Heart left ventricle (tissue), 16 donors: ENCODE measurements around the gene BRSK2. TPM values are rescaled to one million over a fixed set of nuclear protein-coding genes. Genes with fewer than 3 reads are reported as not detected.

Source experiments
- ATAC-seq, 4 donors: fragments of 200-7000 bp; cut with Tn5 transposase; one replicate each; pipeline ENCODE4 v1.9.1; 2020 to 2022; ENCODE audit warnings: moderate library complexity in 4 of 4, mild to moderate bottlenecking in 3 of 4, moderate number of reproducible peaks in 1 of 4
- DNase-seq, 5 donors: peaks; one replicate each; pipeline ENCODE4 v3.0.0-alpha.2; 2020
- H3K27ac ChIP-seq, 12 donors: fragments of 200-600 bp; sonication (generic) in 4 of 12; one replicate each; pipeline versions ENCODE4 v1.5.0 to v1.8.0; 2016 to 2022; ENCODE audit warnings: mild to moderate bottlenecking in 2 of 12
- H3K27me3 ChIP-seq, 9 donors: fragments of 200-600 bp; sonication (generic) in 2 of 9; one replicate each; pipeline versions ENCODE4 v1.5.1 to v1.8.0; 2016 to 2022; ENCODE audit warnings: mild to moderate bottlenecking in 3 of 9
- H3K36me3 ChIP-seq, 9 donors: fragments of 200-600 bp; sonication (generic) in 2 of 9; one replicate each; pipeline versions ENCODE4 v1.5.0 to v1.8.0; 2018 to 2022; ENCODE audit warnings: mild to moderate bottlenecking in 2 of 9
- H3K4me1 ChIP-seq, 12 donors: fragments of 200-600 bp; sonication (generic) in 4 of 12; one replicate each; pipeline versions ENCODE4 v1.5.0 to v1.8.0; 2016 to 2022; ENCODE audit warnings: mild to moderate bottlenecking in 3 of 12
- H3K4me3 ChIP-seq, 12 donors: fragments of 200-600 bp; sonication (generic) in 4 of 12; one replicate each; pipeline versions ENCODE4 v1.5.0 to v1.8.0; 2017 to 2022; ENCODE audit warnings: mild to moderate bottlenecking in 9 of 12, moderate library complexity in 4 of 12
- H3K9me3 ChIP-seq, 12 donors: fragments of 200-600 bp; sonication (generic) in 4 of 12; one replicate each; pipeline versions ENCODE4 v1.5.0 to v1.8.0; 2016 to 2022; ENCODE audit warnings: mild to moderate bottlenecking in 1 of 12
- CTCF ChIP-seq, 12 donors: fragments of 200-600 bp; sonication (generic) in 4 of 12; IDR thresholded peaks; one replicate each; pipeline versions ENCODE4 v1.5.0 to v1.8.0; 2018 to 2022; ENCODE audit warnings: antibody characterized with exemption in 12 of 12, mild to moderate bottlenecking in 5 of 12
- POLR2A ChIP-seq, 2 donors: fragments of 450-650 bp; IDR thresholded peaks; one replicate each; pipeline ENCODE4 v1.6.1; 2017; ENCODE audit warnings: antibody characterized with exemption in 2 of 2, mild to moderate bottlenecking in 2 of 2, moderate library complexity in 2 of 2
- WGBS, 4 donors: extraction: QIAGEN DNeasy Blood & Tissue Kit in 2 of 4; methylation state at CpG; one replicate each; pipeline versions ENCODE4 v1.1.5 to v1.1.7; 2013 to 2018; 5-methylcytosine and 5-hydroxymethylcytosine counted together
- intact Hi-C, 10 donors: fragments of 100-400 bp; cut with DNase I; formaldehyde crosslinking; loops; one replicate each; pipeline versions ENCODE4 v1.11.1 to v1.14.2; 2022
- polyA plus RNA-seq, 2 donors: library from polyadenylated mRNA; stranded (reverse); fragments of 200-250 nt; gene quantifications; one replicate each; pipeline ENCODE4 v1.2.3, GENCODE V29; 2013
- total RNA-seq, 9 donors: library from RNA; depleted of rRNA in 2 of 9; stranded (reverse); fragments of >200 nt in 2 of 9; fragmentation: NEBNext Ultra II Directional in 3 of 9; extraction: Animal tissue kit (Norgen Biotek cat#: 25700) in 3 of 9; gene quantifications; one replicate each; pipeline versions ENCODE4 v1.1.0 to v1.2.4, GENCODE V29; 2016 to 2023
- donor health status: ischemic (EF 13 %, LVEDD 7.1; RV severe dilation, severe dysfunction).
- donor health status: healthy with polysubstance abuse.
- donor health status: DM: no; HTN: yes; CAD: no.
- donor health status: DM: no; HTN: no; CAD: no.
- donor health status: ischemic (EF 25% LVEDD 6.9; RV normal size, moderate dysfunction).
- donor health status: ischemic (EF 25% LVEDD 5.7; RV mildly dilated, moderate dysfunction).
- donor health status: healthy.
- donor health status: DM: yes; HTN: yes; CAD: no.
- donor health status: ischemic (EF 35%, LVEDD 5.7; RV mildly dilated, moderate dysfunction).
- donor health status: nonischemic (EF 11% LVEDD 7.7; RV severe dilation, severe dysfunction).
- donor health status: DM: yes; HTN: yes; CAD: no.
- donor health status: PGD.
- donor health status: ischemic (EF 29% LVEDD 5.4; RV normal size, mild dysfunction).
- donor health status: nonischemic (EF 23%, LVEDD 6.1; RV moderate dilation, normal function).

The BRSK2 gene
- total and polyA plus RNA-seq, 11 donors, result 0.16 to 1.3 (median 0.61) TPM; not detected in 1

- ATAC-seq (no peak), DNase-seq (peak in 1 of 5 donors; percentile 19)
- TF ChIP-seq CTCF (IDR thresholded peaks at IDR 0.05), result no peak
- TF ChIP-seq POLR2A (IDR thresholded peaks at IDR 0.05), result no peak
- peaks cover 0 to 10% (median 0%) of the 10 kb centered on the region in 12 donors for H3K4me1 ChIP-seq
- H3K27me3 ChIP-seq, result no peaks in the 10 kb centered on the region
- WGBS, 4 donors, result 93 to 95% (median 95%) methylated on average over 6 to 12 of the region's 12 CpGs
- peaks cover 0 to 93% (median 88%) of the 10 kb centered on the region in 9 donors for H3K36me3 ChIP-seq
- no peaks in the 10 kb centered on the region for H3K9me3 ChIP-seq
- intact Hi-C loops, result no loop called here
- H3K27ac ChIP-seq, result no peak overlapping the region
- no peak overlapping the region for H3K4me3 ChIP-seq
Measured at GRCh38 chr11:1473011-1473628, 83.4 kb downstream of the BRSK2 start.

- H3K4me3 ChIP-seq, result no peak overlapping the region
- peaks cover 0 to 6% (median 0%) of the 10 kb centered on the region in 12 donors for H3K4me1 ChIP-seq
- TF ChIP-seq CTCF (IDR thresholded peaks at IDR 0.05) (no peak), POLR2A (IDR thresholded peaks at IDR 0.05) (no peak)
- ATAC-seq (no peak), DNase-seq (peak in 1 of 5 donors; percentile 9)
- no peak overlapping the region for H3K27ac ChIP-seq
- WGBS, 4 donors, result 94 to 97% (median 95%) methylated on average over 19 to 22 of the region's 22 CpGs
- no peaks in the 10 kb centered on the region for H3K27me3 ChIP-seq
- intact Hi-C loops, result no loop called here
- H3K36me3 ChIP-seq, result peaks cover 0 to 95% (median 89%) of the 10 kb centered on the region in 9 donors
- no peaks in the 10 kb centered on the region for H3K9me3 ChIP-seq
Measured at GRCh38 chr11:1473786-1474185, 84.1 kb downstream of the BRSK2 start.

- WGBS, 4 donors, result 90 to 96% (median 93%) methylated on average over 12 of the region's 12 CpGs
- ATAC-seq, result no peak
- no peaks in the 10 kb centered on the region for H3K9me3 ChIP-seq
- no peak for TF ChIP-seq CTCF (IDR thresholded peaks at IDR 0.05)
- intact Hi-C loops, result loop anchor here in 1 of 10 donors (5.0 kb wide), 1 partner anchor 36 kb away; no protein-coding TSS in a partner anchor
- no peak for DNase-seq
- H3K4me3 ChIP-seq, result no peak overlapping the region
- no peaks in the 10 kb centered on the region for H3K27me3 ChIP-seq
- H3K27ac ChIP-seq, result no peak overlapping the region
- H3K4me1 ChIP-seq, result peaks cover 0 to 16% (median 2%) of the 10 kb centered on the region in 12 donors
- H3K36me3 ChIP-seq, result peaks cover 0 to 95% (median 86%) of the 10 kb centered on the region in 9 donors
Measured at GRCh38 chr11:1475841-1476240, 86.1 kb downstream of the BRSK2 start.

- no peak overlapping the region for H3K4me3 ChIP-seq
- 74 to 79% (median 75%) methylated on average over 20 of the region's 20 CpGs for WGBS, 4 donors
- no peak overlapping the region for H3K27ac ChIP-seq
Measured at GRCh38 chr11:1476940-1477736, 87.4 kb downstream of the BRSK2 start.

More at GRCh38 chr11:1476940-1477736, 87.4 kb downstream of the BRSK2 start:
- H3K36me3 ChIP-seq, result peaks cover 0 to 85% (median 76%) of the 10 kb centered on the region in 9 donors
- H3K9me3 ChIP-seq, result no peaks in the 10 kb centered on the region
- ATAC-seq, result no peak
- H3K4me1 ChIP-seq, result peaks cover 0 to 28% (median 9%) of the 10 kb centered on the region in 12 donors
- intact Hi-C loops, result loop anchor here in 1 of 10 donors (5.0 kb wide), 1 partner anchor 35 kb away; no protein-coding TSS in a partner anchor
- TF ChIP-seq CTCF (IDR thresholded peaks at IDR 0.05) (no peak), POLR2A (IDR thresholded peaks at IDR 0.05) (no peak)
- DNase-seq, result peak in 1 of 5 donors; percentile 25
- H3K27me3 ChIP-seq, result no peaks in the 10 kb centered on the region
